Smooth muscle cell (in vitro differentiated cells): ENCODE results near the gene CALR. TPM values are rescaled to one million over a fixed set of nuclear protein-coding genes. Genes with fewer than 3 reads are reported as not detected.

Experiments used
- DNase-seq: peaks from one replicate; lab custom pipeline; 2025; ENCODE audit not compliant: unreplicated experiment; lab: John Stamatoyannopoulos, UW
- H2AFZ ChIP-seq: fragments of 200-600 bp; sonication (generic); 2 replicates; pipeline ENCODE4 v1.6.0; 2016; ENCODE audit warnings: antibody characterized with exemption, low read depth, mild to moderate bottlenecking
- H3F3A ChIP-seq: fragments of 200-600 bp; sonication (generic); 2 replicates; pipeline ENCODE4 v1.6.0; 2017; ENCODE audit warnings: antibody characterized with exemption, low read depth
- H3K27ac ChIP-seq: fragments of 200-600 bp; sonication (generic); 2 replicates; pipeline ENCODE4 v1.5.1; 2016; ENCODE audit warnings: low read depth, mild to moderate bottlenecking
- H3K27me3 ChIP-seq: fragments of 200-600 bp; sonication (generic); 2 replicates; pipeline ENCODE4 v1.6.1; 2016; ENCODE audit warnings: low read depth, mild to moderate bottlenecking
- H3K36me3 ChIP-seq: fragments of 200-600 bp; sonication (generic); 2 replicates; pipeline ENCODE4 v1.5.1; 2016; ENCODE audit warnings: low read depth
- H3K4me1 ChIP-seq: fragments of 200-600 bp; sonication (generic); 2 replicates; pipeline ENCODE4 v1.5.1; 2016; ENCODE audit warnings: low read depth
- H3K4me2 ChIP-seq: fragments of 200-600 bp; sonication (generic); 2 replicates; pipeline ENCODE4 v1.6.0; 2016; ENCODE audit warnings: mild to moderate bottlenecking
- H3K4me3 ChIP-seq: fragments of 200-600 bp; sonication (generic); 2 replicates; pipeline ENCODE4 v1.5.1; 2016; ENCODE audit warnings: mild to moderate bottlenecking
- H3K79me2 ChIP-seq: fragments of 200-600 bp; sonication (generic); 2 replicates; pipeline ENCODE4 v1.6.0; 2016; ENCODE audit warnings: low read depth, mild to moderate bottlenecking
- H3K9ac ChIP-seq: fragments of 200-600 bp; sonication (generic); 2 replicates; pipeline ENCODE4 v1.6.0; 2016; ENCODE audit warnings: low read depth
- H3K9me3 ChIP-seq: fragments of 200-600 bp; sonication (generic); replicated peaks from 2 replicates; pipeline ENCODE4 v1.5.1; 2016; ENCODE audit warnings: low read depth
- H4K20me1 ChIP-seq: fragments of 200-600 bp; sonication (generic); 2 replicates; pipeline ENCODE4 v1.6.0; 2016; ENCODE audit warnings: low read depth
- CTCF ChIP-seq: fragments of 200-600 bp; sonication (generic); IDR thresholded peaks from 2 replicates; pipeline ENCODE4 v1.5.1; 2017; ENCODE audit warnings: borderline replicate concordance, mild to moderate bottlenecking, antibody characterized with exemption; ENCODE audit not compliant: insufficient read depth, poor library complexity, severe bottlenecking
- WGBS: methylation state at CpG from one replicate; pipeline ENCODE4 v1.1.7; 2016; ENCODE audit warnings: low lambda C conversion rate; 5-methylcytosine and 5-hydroxymethylcytosine counted together
- polyA plus RNA-seq: library from polyadenylated mRNA; unstranded; fragments of >200 nt; fragmentation: Nextera tagmentation; extraction: Ambion mirVana; gene quantifications from 2 replicates; pipeline ENCODE4 v1.2.1, GENCODE V29; 2016
- total RNA-seq: library from RNA; depleted of rRNA; stranded (reverse); fragments of >200 nt; gene quantifications from 2 replicates; pipeline ENCODE4 v1.2.3, GENCODE V29; 2014

CALR gene
- total and polyA plus RNA-seq, 2 experiments from 2014 or later: 800 to 833 TPM

GRCh38 chr19:12946092-12946721, 7.8 kb downstream of the CALR start:
- Histone ChIP-seq H3K27me3 (no peaks in the 10 kb centered on the region), H3F3A (peaks cover 31% of the 10 kb centered on the region), H4K20me1 (peaks cover 57% of the 10 kb centered on the region), H3K4me2 (peak overlapping the region; percentile 96), H3K27ac (peak overlapping the region; percentile 97), H3K4me1 (peaks cover 13% of the 10 kb centered on the region), H3K36me3 (no peaks in the 10 kb centered on the region), H3K9ac (peak overlapping the region; percentile 97), H3K4me3 (peak overlapping the region; percentile 85), H3K79me2 (peaks cover 37% of the 10 kb centered on the region), H2AFZ (no peak overlapping the region), H3K9me3 (no peaks in the 10 kb centered on the region)
- peak; percentile 73 for DNase-seq
- WGBS: under 1% methylated on average over 30 of the region's 40 CpGs
- TF ChIP-seq CTCF: no peak

- Histone ChIP-seq H3K9ac (peak overlapping the region; percentile 97), H3K4me3 (peak overlapping the region; percentile 85), H3F3A (peaks cover 26% of the 10 kb centered on the region), H4K20me1 (peaks cover 50% of the 10 kb centered on the region), H2AFZ (no peak overlapping the region), H3K27ac (peak overlapping the region; percentile 97), H3K36me3 (no peaks in the 10 kb centered on the region), H3K4me1 (peaks cover 13% of the 10 kb centered on the region), H3K27me3 (no peaks in the 10 kb centered on the region), H3K4me2 (peak overlapping the region; percentile 96), H3K79me2 (peaks cover 30% of the 10 kb centered on the region), H3K9me3 (no peaks in the 10 kb centered on the region)
- WGBS: 51% methylated on average over 14 of the region's 14 CpGs
- no peak for TF ChIP-seq CTCF
- no peak for DNase-seq
Observed at GRCh38 chr19:12946731-12947496, 8.5 kb downstream of the CALR start.

DNA sequence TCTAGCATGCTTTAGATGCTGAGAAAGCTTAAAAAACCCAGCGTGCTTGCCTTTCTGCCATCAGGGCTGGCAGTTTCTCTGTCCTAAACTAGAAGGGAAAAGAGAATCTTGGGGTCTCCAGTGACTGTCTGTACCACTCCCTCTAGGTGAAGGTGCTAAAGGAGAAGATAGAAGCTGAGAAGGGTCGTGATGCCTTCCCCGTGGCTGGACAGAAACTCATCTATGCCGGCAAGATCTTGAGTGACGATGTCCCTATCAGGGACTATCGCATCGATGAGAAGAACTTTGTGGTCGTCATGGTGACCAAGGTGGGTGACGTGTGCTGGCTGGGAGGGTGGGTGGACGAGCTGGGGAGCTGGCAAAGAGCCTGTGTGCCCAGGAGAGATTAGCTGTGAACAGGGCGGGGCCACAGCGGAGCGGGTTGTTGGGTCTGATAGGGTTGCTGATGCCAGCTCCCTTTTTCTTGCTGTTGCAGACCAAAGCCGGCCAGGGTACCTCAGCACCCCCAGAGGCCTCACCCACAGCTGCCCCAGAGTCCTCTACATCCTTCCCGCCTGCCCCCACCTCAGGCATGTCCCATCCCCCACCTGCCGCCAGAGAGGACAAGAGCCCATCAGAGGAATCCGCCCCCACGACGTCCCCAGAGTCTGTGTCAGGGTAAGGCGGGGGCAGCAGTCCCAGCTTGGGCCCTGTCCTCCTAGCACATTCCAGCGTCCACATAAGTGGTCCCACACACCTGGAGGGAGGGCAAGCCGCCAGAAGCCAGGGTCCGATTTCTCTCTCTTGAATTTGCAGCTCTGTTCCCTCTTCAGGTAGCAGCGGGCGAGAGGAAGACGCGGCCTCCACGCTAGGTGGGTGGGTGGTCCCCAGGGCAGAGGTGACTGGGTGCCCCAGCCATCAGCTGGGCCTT, 9.5 kb downstream of the CALR start:
- Histone ChIP-seq H2AFZ (no peak overlapping the region), H3K4me2 (peak overlapping the region; percentile 96), H3K27ac (no peak overlapping the region), H3K9me3 (no peaks in the 10 kb centered on the region), H3K4me3 (no peak overlapping the region), H3K4me1 (peaks cover 13% of the 10 kb centered on the region), H3K36me3 (no peaks in the 10 kb centered on the region), H3K79me2 (peaks cover 26% of the 10 kb centered on the region), H4K20me1 (peaks cover 39% of the 10 kb centered on the region), H3K27me3 (no peaks in the 10 kb centered on the region), H3K9ac (no peak overlapping the region), H3F3A (peaks cover 30% of the 10 kb centered on the region)
- TF ChIP-seq CTCF: no peak
- no peak for DNase-seq
- WGBS: 97% methylated on average over 27 of the region's 28 CpGs
